Stimulated activated naive CD8-positive, alpha-beta T cell treated with anti-CD3 and anti-CD28 coated beads, Interleukin-15, amount 100 ng/mL, for 72 hours (primary cell): Measurements from ENCODE around the gene FCHO2.

Experiments
- ATAC-seq: fragments of 150-1000 bp; cut with Tn5 transposase; 2 replicates; pipeline ENCODE4 v1.10.0; 2021; ENCODE audit warnings: mild to moderate bottlenecking, moderate library complexity
- DNase-seq, 2 donors: peaks; one replicate each; pipeline ENCODE4 v3.0.0; 2021 to 2022
- H3K27ac Mint-ChIP-seq, 2 donors: one replicate each; pipeline ENCODE4 v1.8.0; 2022; ENCODE audit warnings: mild to moderate bottlenecking in 2 of 2, mixed read lengths in 2 of 2, moderate library complexity in 2 of 2
- H3K27me3 Mint-ChIP-seq: one replicate; pipeline ENCODE4 v1.8.0; 2022; ENCODE audit warnings: mixed read lengths
- H3K4me1 Mint-ChIP-seq: one replicate; pipeline ENCODE4 v1.8.0; 2022; ENCODE audit warnings: mild to moderate bottlenecking, mixed read lengths
- H3K4me3 Mint-ChIP-seq, 2 donors: one replicate each; pipeline ENCODE4 v1.8.0; 2022; ENCODE audit warnings: mild to moderate bottlenecking in 2 of 2, mixed read lengths in 2 of 2, moderate library complexity in 1 of 2
- H3K9me3 Mint-ChIP-seq, 2 donors: one replicate each; pipeline ENCODE4 v1.8.0; 2022; ENCODE audit warnings: mixed read lengths in 2 of 2

FCHO2 gene

DNA sequence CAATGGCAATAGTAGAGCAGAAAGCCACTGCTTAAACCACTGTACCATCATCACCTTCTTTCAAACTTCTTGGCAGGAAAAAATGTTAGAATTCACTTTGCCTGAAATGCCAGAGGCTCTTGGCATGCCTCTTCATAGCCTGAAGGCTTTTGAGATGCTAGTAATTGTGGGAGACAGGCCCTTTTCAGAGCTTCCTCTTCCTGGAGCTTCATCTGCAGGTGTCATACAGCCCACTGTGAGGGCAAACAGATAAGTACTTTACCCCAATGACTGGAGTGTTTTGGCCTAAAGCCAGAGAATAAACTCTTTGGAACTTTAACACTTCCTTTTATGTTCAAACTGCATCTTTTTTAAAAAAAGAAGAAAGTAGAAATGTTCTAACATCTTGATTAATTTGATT is 83.2 kb downstream of the FCHO2 start:
- ATAC-seq (no peak), DNase-seq (no peak)
- Mint-ChIP-seq H3K9me3 (no peaks in the 10 kb centered on the region), H3K4me1 (no peaks in the 10 kb centered on the region), H3K27ac (no peak overlapping the region), H3K27me3 (no peaks in the 10 kb centered on the region), H3K4me3 (no peak overlapping the region)

DNA sequence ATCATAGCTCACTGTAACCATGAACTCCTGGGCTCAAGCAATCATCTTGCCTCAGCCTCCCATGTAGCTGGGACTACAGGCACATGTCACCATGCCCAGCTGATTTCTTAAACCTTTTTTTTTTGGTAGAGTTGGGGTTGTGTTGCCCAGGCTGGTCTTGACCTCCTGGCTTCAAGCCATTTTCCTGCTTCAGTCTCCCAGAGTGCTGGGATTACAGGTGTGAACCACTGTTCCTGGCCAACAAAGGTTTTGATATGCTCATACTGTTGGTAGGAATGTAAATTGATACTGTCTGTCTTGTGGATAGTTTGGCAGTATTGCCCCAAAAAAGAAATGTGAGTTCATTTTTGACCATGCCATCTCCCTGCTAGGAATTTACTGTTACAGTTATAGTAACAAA is 87.2 kb downstream of the FCHO2 start:
- DNase-seq (no peak), ATAC-seq (no peak)
- peaks cover 8 to 10% of the 10 kb centered on the region in 2 donors for H3K9me3 Mint-ChIP-seq
- H3K27me3 Mint-ChIP-seq, result no peaks in the 10 kb centered on the region
- no peak overlapping the region for H3K27ac Mint-ChIP-seq
- H3K4me1 Mint-ChIP-seq, result no peaks in the 10 kb centered on the region
- H3K4me3 Mint-ChIP-seq, result no peak overlapping the region

DNA sequence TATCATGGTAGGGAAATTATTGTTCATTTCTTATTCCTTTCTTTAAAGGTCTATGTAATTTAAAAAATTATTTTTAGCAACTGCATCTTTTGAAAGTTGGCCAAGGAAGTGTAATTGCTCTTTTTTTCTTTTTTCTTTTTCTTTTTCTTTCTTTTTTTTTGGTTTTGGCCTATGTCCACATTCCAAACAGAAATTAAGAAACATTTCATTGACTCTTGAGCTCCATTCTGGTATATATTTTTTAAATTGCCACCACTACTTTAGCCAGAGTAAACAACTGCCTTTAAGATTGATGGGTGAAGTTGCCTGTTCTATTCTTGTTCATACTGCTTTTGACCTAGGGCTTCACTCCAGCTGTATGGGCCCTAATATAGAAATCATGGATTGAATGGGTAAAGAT is 88.7 kb downstream of the FCHO2 start:
- H3K4me3 Mint-ChIP-seq, result no peak overlapping the region
- peaks cover 8 to 10% of the 10 kb centered on the region in 2 donors for H3K9me3 Mint-ChIP-seq
- no peak overlapping the region for H3K27ac Mint-ChIP-seq
- no peaks in the 10 kb centered on the region for H3K27me3 Mint-ChIP-seq
- H3K4me1 Mint-ChIP-seq, result no peaks in the 10 kb centered on the region
- DNase-seq, result no peak
- ATAC-seq, result no peak

DNA sequence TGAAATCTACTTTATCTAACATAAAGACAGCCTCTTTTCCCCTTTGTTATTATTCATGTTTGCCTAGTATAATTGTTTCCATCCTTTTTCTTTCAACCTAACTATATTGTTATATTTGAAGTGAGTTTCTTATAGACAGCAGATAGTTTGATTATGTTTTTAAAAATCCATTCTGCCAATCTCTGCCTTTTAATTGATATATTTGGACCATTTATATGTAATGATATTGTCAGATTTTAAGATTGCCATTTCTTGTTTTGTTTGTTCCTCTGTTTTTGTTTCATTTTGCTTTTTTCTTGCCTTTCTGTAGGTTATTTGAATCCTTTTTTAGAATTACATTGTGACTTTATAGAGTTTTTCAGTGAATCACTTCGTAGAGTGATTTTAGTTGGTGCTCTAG is 89.8 kb downstream of the FCHO2 start:
- H3K27me3 Mint-ChIP-seq, result no peaks in the 10 kb centered on the region
- DNase-seq, result no peak
- no peaks in the 10 kb centered on the region for H3K4me1 Mint-ChIP-seq
- no peak overlapping the region for H3K27ac Mint-ChIP-seq
- H3K4me3 Mint-ChIP-seq, result no peak overlapping the region
- peaks cover 8 to 10% of the 10 kb centered on the region in 2 donors for H3K9me3 Mint-ChIP-seq
- ATAC-seq, result no peak

DNA sequence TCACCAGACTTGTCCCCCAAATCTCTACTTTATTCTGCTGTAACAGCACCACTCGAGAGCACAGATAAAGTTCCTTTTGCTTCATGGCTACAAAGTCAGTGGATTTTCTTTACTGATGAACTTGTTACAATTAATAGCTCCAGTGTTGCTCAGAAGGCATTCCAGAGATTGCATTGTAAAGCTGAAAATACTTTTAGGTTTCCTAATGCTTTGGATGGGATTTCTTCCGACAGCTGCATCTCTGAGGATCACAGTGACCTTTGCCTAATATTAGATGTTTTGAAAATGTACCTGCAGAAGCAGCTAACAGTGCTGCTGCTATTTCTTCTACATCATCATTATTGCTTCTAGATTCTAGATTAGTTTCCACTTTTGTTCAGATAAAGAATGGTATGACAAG is 105.8 kb downstream of the FCHO2 start:
- Mint-ChIP-seq H3K4me3 (no peak overlapping the region), H3K4me1 (no peaks in the 10 kb centered on the region), H3K9me3 (no peaks in the 10 kb centered on the region), H3K27me3 (peaks cover 15% of the 10 kb centered on the region), H3K27ac (no peak overlapping the region)
- DNase-seq (no peak), ATAC-seq (no peak)

DNA sequence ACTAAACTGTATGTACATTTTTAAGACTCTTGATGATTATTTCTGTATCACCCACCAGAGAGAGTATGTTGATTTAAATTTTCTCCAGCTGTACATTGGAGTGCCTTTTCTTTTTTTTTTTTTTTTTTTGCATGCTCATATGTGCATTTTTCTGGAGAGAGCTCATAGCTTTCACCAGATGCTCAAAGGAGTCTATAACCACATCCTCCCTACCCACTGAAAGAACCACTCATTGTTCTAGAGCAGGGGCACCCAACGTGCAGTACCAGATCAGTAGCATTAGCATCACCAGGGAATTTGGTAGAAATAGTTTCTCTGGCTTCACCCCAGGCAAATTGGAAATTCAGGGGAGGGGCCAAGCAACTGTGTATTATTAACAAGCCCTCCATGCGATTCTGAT is 110.6 kb downstream of the FCHO2 start:
- DNase-seq (no peak), ATAC-seq (no peak)
- H3K27ac Mint-ChIP-seq, result no peak overlapping the region
- H3K4me1 Mint-ChIP-seq, result no peaks in the 10 kb centered on the region
- no peaks in the 10 kb centered on the region for H3K9me3 Mint-ChIP-seq
- no peak overlapping the region for H3K4me3 Mint-ChIP-seq
- peaks cover 20% of the 10 kb centered on the region for H3K27me3 Mint-ChIP-seq

DNA sequence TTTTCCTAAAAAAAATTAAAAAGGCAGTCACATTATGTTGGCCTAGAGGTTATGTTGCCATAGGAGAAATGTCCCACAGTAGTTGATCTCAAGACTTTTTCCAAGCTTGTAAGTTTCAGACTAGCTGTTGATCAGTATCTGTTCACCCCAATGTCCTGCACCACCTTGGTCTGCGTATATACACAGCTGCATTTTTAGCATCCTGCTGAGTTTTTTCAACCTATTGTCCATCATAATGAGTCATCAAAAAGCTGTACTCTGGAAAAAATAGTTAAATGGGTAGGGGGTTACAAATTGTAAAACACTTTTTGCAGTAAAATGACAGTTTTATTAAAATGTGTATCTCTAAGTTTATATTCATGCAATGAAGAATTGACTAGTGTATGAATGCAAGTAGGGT is 111.4 kb downstream of the FCHO2 start:
- Mint-ChIP-seq H3K27me3 (peaks cover 21% of the 10 kb centered on the region), H3K27ac (no peak overlapping the region), H3K9me3 (no peaks in the 10 kb centered on the region), H3K4me3 (no peak overlapping the region), H3K4me1 (no peaks in the 10 kb centered on the region)
- ATAC-seq (no peak), DNase-seq (no peak)

DNA sequence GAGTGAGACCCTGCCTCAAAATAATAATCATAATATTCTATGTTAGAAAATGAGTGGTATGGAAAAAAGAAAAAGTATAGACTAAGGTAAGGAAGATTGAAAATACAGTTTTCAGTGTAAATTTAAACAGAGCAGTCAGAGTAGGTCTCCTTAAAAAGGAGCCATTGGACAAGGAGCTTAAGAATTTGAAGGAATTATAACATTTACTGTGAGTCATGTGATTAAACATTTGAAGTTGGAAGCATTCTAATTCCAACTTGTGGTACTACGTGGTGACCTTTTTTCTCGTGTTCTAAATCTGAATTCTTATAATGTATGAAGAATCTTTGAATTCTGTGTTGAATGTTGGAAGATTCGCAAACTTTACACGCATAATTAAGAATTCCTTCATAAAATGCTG is 125.3 kb downstream of the FCHO2 start:
- Mint-ChIP-seq H3K27ac (no peak overlapping the region), H3K4me3 (no peak overlapping the region), H3K9me3 (no peaks in the 10 kb centered on the region), H3K4me1 (no peaks in the 10 kb centered on the region), H3K27me3 (peaks cover 8% of the 10 kb centered on the region)
- no peak for ATAC-seq
- DNase-seq, result no peak

DNA sequence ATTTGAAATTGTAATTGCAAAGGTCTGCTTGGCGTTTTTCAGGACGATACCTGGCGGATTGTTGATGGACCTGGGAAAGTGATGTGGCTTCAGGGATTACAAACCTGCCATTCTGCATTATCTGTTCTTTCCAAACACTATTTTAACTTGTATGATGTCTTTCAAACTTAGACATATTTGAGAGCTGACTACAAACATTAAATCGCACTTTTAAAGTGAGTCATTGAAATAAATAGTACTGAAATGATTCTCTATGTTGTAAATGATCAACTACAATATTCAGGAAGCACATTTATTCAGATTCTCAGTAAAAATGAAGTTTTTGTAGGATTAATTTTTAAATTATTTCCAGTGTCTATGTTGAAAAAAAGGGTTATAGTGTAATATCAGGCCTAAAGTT is 132.2 kb downstream of the FCHO2 start:
- Mint-ChIP-seq H3K27ac (no peak overlapping the region), H3K27me3 (peaks cover 21% of the 10 kb centered on the region), H3K4me3 (no peak overlapping the region), H3K4me1 (no peaks in the 10 kb centered on the region), H3K9me3 (no peaks in the 10 kb centered on the region)
- no peak for DNase-seq
- no peak for ATAC-seq

DNA sequence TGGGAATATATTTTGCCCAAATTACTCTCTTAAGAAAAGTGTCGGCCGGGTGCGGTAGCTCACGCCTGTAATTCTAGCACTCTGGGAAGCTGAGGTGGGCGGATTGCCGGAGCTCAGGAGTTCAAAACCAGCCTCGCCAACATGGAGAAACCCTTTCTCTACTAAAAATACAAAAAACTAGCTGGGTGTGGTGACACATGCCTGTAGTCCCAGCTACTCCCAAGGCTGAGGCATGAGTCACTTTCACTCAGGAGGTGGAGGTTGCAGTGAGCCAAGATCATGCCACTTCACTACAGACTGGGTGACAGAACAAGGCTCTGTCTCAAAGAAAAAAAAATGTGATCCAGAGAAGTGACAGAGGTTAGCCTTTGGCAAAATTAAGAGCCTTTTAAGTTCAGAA is 138.1 kb downstream of the FCHO2 start:
- Mint-ChIP-seq H3K27me3 (peaks cover 26% of the 10 kb centered on the region), H3K4me1 (no peaks in the 10 kb centered on the region), H3K27ac (no peak overlapping the region), H3K4me3 (no peak overlapping the region), H3K9me3 (peaks cover 0 to 6% of the 10 kb centered on the region in 2 donors)
- no peak for DNase-seq
- peak; percentile 73 for ATAC-seq

DNA sequence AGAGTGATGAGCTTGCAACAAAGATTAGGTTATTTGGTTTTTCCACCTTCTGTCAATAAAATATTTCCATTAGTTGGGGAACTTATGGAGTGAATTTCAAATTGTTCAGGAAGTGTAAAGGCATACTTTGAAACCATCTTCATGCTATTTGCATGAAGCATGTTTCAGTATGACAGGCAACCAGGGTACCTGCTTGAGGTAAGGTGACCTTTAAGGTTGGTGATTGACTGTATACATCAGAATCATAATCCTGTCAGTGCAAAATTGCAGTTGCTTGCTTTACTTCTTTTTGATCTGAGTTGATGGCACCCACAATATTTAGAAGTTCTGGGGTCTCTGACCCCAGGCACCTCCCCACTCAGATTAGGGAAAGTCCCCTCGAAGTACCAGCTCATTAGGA is 138.6 kb downstream of the FCHO2 start:
- no peak overlapping the region for H3K4me3 Mint-ChIP-seq
- H3K4me1 Mint-ChIP-seq, result no peaks in the 10 kb centered on the region
- ATAC-seq, result peak; percentile 87
- no peak overlapping the region for H3K27ac Mint-ChIP-seq
- no peak for DNase-seq
- peaks cover 0 to 6% of the 10 kb centered on the region in 2 donors for H3K9me3 Mint-ChIP-seq
- H3K27me3 Mint-ChIP-seq, result peaks cover 31% of the 10 kb centered on the region

DNA sequence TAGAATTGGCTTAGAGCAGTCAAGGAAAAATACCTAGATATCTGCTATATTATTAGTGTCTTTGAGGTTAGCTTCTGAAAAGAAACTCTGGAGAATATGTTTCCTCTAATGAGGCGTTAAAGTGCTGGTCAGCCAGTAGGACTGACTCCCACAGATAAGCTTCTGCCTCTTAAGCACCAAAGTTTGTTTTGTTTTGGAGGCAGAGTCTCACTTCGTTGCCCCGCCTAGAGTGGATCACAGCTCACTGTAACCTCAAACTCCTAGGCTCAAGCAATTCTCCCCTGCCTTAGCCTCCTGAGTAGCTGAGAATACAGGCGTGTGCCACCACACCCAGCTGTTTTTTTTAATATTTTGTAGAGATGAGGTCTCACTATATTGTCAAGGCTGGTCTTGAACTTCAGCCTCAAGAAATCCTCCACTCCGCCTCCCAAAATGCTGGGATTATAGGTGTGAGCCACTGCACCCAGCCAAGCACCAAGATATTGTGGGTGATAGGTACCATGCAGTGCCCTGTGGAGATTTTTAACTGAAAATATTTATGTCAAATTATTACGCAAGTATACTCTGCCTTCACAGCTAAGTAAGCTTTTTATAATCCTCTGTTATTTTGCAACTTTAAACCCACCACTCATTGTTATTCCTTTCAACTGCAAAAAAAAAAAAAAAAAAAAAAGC is 139.9 kb downstream of the FCHO2 start:
- no peak for ATAC-seq
- H3K4me1 Mint-ChIP-seq, result no peaks in the 10 kb centered on the region

DNA sequence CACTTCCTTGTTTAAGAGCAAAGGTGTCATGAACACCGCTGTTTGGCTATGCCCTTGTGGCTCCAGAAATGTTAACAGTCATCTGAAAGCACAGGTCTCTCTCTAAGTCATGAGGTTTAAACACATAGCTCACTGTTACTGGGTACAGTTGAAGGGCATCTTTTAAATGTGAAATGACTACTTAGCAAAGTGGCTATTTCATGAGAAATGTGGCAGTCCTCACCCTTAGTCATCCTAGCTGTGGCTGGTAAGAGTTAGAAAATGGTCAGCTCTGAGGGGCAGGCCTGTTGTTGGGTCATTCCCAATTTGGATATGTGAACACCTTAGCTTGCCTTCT is 140.4 kb downstream of the FCHO2 start:
- Mint-ChIP-seq H3K27ac (no peak overlapping the region), H3K27me3 (peaks cover 45% of the 10 kb centered on the region), H3K4me3 (no peak overlapping the region), H3K4me1 (no peaks in the 10 kb centered on the region), H3K9me3 (peaks cover 0 to 6% of the 10 kb centered on the region in 2 donors)
- DNase-seq, result no peak
- ATAC-seq, result peak; percentile 68

More for the DNA sequence above, 139.9 kb downstream of the FCHO2 start:
- H3K9me3 Mint-ChIP-seq, result peaks cover 0 to 6% of the 10 kb centered on the region in 2 donors
- no peak overlapping the region for H3K4me3 Mint-ChIP-seq
- H3K27me3 Mint-ChIP-seq, result peaks cover 44% of the 10 kb centered on the region
- DNase-seq, result no peak
- H3K27ac Mint-ChIP-seq, result no peak overlapping the region

DNA sequence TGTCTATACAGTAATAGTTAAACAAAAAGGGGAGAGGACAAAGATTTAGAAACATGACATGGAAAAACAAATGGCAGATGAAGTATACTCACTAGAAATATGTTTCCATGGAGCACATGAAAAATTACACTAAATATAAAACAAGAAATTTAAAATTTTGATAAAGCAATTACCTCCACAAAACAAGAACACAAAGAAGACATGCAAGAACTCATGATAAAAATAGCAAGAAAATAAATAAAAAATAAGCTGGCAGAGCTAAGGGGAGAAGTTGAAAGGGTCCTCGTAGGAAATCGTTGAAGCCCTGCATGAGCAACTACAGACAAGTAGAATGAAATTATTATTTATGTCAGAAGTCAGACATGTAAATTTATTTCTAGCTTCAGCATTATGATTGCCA is 141.9 kb downstream of the FCHO2 start:
- Mint-ChIP-seq H3K9me3 (peaks cover 0 to 6% of the 10 kb centered on the region in 2 donors), H3K4me3 (no peak overlapping the region), H3K4me1 (no peaks in the 10 kb centered on the region), H3K27me3 (peaks cover 45% of the 10 kb centered on the region), H3K27ac (no peak overlapping the region)
- ATAC-seq (no peak), DNase-seq (no peak)

DNA sequence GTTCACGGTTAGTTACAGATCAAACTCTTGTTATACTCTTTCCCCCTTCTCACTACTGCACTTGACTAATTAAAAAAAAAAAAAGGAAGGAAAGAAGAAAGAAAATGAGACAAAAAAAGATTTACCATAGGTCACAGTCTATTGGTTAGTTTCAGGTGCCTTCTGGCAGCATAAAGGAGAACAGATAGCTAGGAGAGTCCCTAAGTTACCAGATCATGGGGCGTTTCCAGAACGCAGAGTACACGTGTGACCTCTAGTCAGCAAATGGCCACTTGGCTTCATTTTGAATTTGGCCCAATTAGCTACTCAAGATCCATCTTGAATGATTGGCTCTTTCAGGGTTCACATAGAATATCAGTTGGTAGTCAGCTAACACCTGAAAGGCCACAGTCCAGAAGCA is 144.3 kb downstream of the FCHO2 start:
- Mint-ChIP-seq H3K27me3 (peaks cover 54% of the 10 kb centered on the region), H3K4me3 (no peak overlapping the region), H3K4me1 (no peaks in the 10 kb centered on the region), H3K27ac (no peak overlapping the region), H3K9me3 (peaks cover 0 to 6% of the 10 kb centered on the region in 2 donors)
- no peak for ATAC-seq
- no peak for DNase-seq

DNA sequence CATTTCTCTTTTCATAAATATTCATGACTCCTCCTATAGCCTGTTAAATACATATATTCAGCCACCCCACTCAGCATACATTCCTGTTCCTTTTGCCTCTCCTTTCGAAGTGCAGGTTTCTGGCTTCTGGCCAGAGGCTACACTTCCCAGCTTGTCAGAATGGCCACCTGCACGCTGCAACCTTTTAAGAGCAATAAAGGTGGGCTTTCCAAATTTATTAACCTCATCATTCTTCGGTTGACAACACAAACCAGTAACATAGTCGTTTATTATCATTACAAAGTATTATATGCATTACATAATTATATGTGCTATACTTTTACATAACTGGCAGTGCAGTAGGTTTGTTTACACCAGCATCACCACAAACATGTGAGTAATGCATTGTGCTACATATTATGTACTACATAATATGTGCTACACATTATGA is 148.0 kb downstream of the FCHO2 start:
- Mint-ChIP-seq H3K4me1 (no peaks in the 10 kb centered on the region), H3K4me3 (no peak overlapping the region), H3K9me3 (peaks cover 0 to 5% of the 10 kb centered on the region in 2 donors), H3K27ac (no peak overlapping the region), H3K27me3 (peaks cover 56% of the 10 kb centered on the region)
- DNase-seq, result no peak
- no peak for ATAC-seq

DNA sequence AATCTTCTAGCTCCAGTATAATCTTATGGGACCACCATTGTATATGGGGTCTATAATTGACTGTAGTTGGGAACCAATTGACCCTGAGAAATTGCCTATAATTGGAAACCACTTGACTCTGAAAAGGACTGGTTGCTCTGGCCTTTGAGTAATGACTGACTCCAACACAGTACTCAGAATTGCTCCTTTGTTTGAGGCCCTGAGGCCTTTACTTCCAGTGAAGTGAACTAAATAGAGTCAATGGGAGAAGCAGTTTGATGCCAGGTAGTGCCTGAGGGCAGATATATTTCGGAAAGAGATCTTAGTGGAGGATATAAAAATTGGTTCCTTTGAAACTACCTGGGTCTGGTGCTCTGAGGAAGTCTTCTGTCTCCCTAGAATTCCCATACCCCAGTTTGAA is 148.5 kb downstream of the FCHO2 start:
- DNase-seq, result no peak
- Mint-ChIP-seq H3K4me1 (no peaks in the 10 kb centered on the region), H3K27me3 (peaks cover 56% of the 10 kb centered on the region), H3K27ac (no peak overlapping the region), H3K4me3 (no peak overlapping the region), H3K9me3 (peaks cover 0 to 5% of the 10 kb centered on the region in 2 donors)
- ATAC-seq, result no peak
